GM23338 (cell line): ENCODE measurements around the gene GCKR. TPM values are rescaled to one million over a fixed set of nuclear protein-coding genes. Genes with fewer than 3 reads are reported as not detected.

Source experiments
- ATAC-seq: fragments of 200-7000 bp; cut with Tn5 transposase; 3 replicates; pipeline ENCODE4 v1.9.1; 2020
- DNase-seq: peaks from one replicate; pipeline ENCODE4 v3.0.0-alpha.2; 2015; ENCODE audit warnings: low spot score
- H2AFZ ChIP-seq: fragments of 200-600 bp; sonication (generic); 2 replicates; pipeline ENCODE4 v1.8.0; 2016; ENCODE audit warnings: antibody characterized with exemption, mild to moderate bottlenecking, moderate library complexity
- H3F3A ChIP-seq: fragments of 200-600 bp; sonication (generic); replicated peaks from 2 replicates; pipeline ENCODE4 v1.8.0; 2017; ENCODE audit warnings: antibody characterized with exemption, mixed run types, low read depth
- H3K27ac ChIP-seq: fragments of 200-600 bp; sonication (generic); 2 replicates; pipeline ENCODE4 v1.6.1; 2016; ENCODE audit warnings: low read depth
- H3K27me3 ChIP-seq: fragments of 200-600 bp; sonication (generic); 2 replicates; pipeline ENCODE4 v1.8.0; 2016; ENCODE audit warnings: mild to moderate bottlenecking, mixed run types, moderate library complexity; ENCODE audit not compliant: insufficient read depth
- H3K36me3 ChIP-seq: fragments of 200-600 bp; sonication (generic); 2 replicates; pipeline ENCODE4 v1.8.0; 2016; ENCODE audit warnings: mild to moderate bottlenecking; ENCODE audit not compliant: insufficient read depth
- H3K4me1 ChIP-seq: fragments of 200-600 bp; sonication (generic); 2 replicates; pipeline ENCODE4 v1.8.0; 2016; ENCODE audit warnings: mild to moderate bottlenecking, moderate library complexity; ENCODE audit not compliant: insufficient read depth
- H3K4me2 ChIP-seq: fragments of 200-600 bp; sonication (generic); 2 replicates; pipeline ENCODE4 v1.7.1; 2017; ENCODE audit warnings: mixed run types
- H3K4me3 ChIP-seq: fragments of 200-600 bp; sonication (generic); 2 replicates; pipeline ENCODE4 v1.6.1; 2016; ENCODE audit warnings: mixed run types
- H3K79me2 ChIP-seq: fragments of 200-600 bp; sonication (generic); replicated peaks from 2 replicates; pipeline ENCODE4 v1.8.0; 2017; ENCODE audit warnings: mild to moderate bottlenecking; ENCODE audit not compliant: insufficient read depth
- H3K9me2 ChIP-seq: fragments of 200-600 bp; sonication (generic); 2 replicates; pipeline ENCODE4 v1.8.0; 2017; ENCODE audit not compliant: insufficient read depth
- H4K20me1 ChIP-seq: fragments of 200-600 bp; sonication (generic); replicated peaks from 2 replicates; pipeline ENCODE4 v1.8.0; 2017; ENCODE audit warnings: mild to moderate bottlenecking; ENCODE audit not compliant: insufficient read depth
- H3K27ac Mint-ChIP-seq: 2 replicates; pipeline ENCODE4 v1.8.0; 2020; ENCODE audit warnings: inconsistent platforms, mild to moderate bottlenecking, moderate library complexity, mixed read lengths
- H3K27me3 Mint-ChIP-seq: 3 replicates; pipeline ENCODE4 v1.8.0; 2022; ENCODE audit warnings: low read depth, mild to moderate bottlenecking, moderate library complexity, mixed read lengths, inconsistent platforms; ENCODE audit not compliant: insufficient read depth, poor library complexity
- H3K36me3 Mint-ChIP-seq: 3 replicates; pipeline ENCODE4 v1.8.0; 2021; ENCODE audit warnings: low read depth, mild to moderate bottlenecking, inconsistent platforms, moderate library complexity, mixed read lengths
- H3K4me1 Mint-ChIP-seq: 3 replicates; pipeline ENCODE4 v1.8.0; 2020; ENCODE audit warnings: mild to moderate bottlenecking, inconsistent platforms, mixed read lengths
- H3K4me3 Mint-ChIP-seq: 3 replicates; pipeline ENCODE4 v1.8.0; 2021; ENCODE audit warnings: moderate library complexity, mild to moderate bottlenecking, inconsistent platforms, mixed read lengths
- H3K9me3 Mint-ChIP-seq: 3 replicates; pipeline ENCODE4 v1.8.0; 2020; ENCODE audit warnings: moderate library complexity, mild to moderate bottlenecking, inconsistent platforms, mixed read lengths
- CREB1 ChIP-seq: fragments of 250-450 bp; sonication (Bioruptor Pico); IDR thresholded peaks from 2 replicates; pipeline ENCODE4 v1.5.0; 2020; ENCODE audit warnings: low read depth, mild to moderate bottlenecking, moderate library complexity
- CTCF ChIP-seq, 2 experiments: fragments of 200-600 bp in 1 of 2; sonication (generic) in 1 of 2; conservative IDR thresholded peaks; 2 replicates each; pipeline versions ENCODE4 v1.5.1 to v1.6.1; 2016 to 2017; ENCODE audit warnings: antibody characterized with exemption in 2 of 2, low read depth in 2 of 2, mild to moderate bottlenecking in 2 of 2, moderate library complexity in 1 of 2
- ETS1 ChIP-seq: IDR thresholded peaks from 2 replicates; pipeline ENCODE4 v1.6.1; 2016; ENCODE audit warnings: antibody characterized with exemption
- EZH2 ChIP-seq: fragments of 200-600 bp; sonication (generic); IDR thresholded peaks from one replicate; pipeline ENCODE4 v1.8.0; 2017; ENCODE audit warnings: antibody characterized with exemption, mild to moderate bottlenecking, low read depth; ENCODE audit not compliant: unreplicated experiment
- NANOG ChIP-seq: IDR thresholded peaks from 2 replicates; pipeline ENCODE4 v1.6.1; 2016; ENCODE audit warnings: antibody characterized with exemption, borderline replicate concordance
- REST ChIP-seq: IDR thresholded peaks from one replicate; pipeline ENCODE4 v1.6.1; 2018; ENCODE audit warnings: antibody characterized with exemption; ENCODE audit not compliant: unreplicated experiment
- ZNF114 ChIP-seq: fragments of 250-450 bp; sonication (Bioruptor Pico); IDR thresholded peaks from 2 replicates; pipeline ENCODE4 v1.5.0; 2020; ENCODE audit warnings: mild to moderate bottlenecking, moderate library complexity
- ZNF462 ChIP-seq: fragments of 250-450 bp; sonication (Bioruptor Pico); IDR thresholded peaks from 2 replicates; pipeline ENCODE4 v1.5.0; 2020; ENCODE audit warnings: mild to moderate bottlenecking, moderate library complexity
- polyA plus RNA-seq: library from polyadenylated mRNA; unstranded; fragments of >200 nt; fragmentation: Nextera tagmentation; extraction: Ambion mirVana; gene quantifications from 2 replicates; pipeline ENCODE4 v1.2.1, GENCODE V29; 2016
- total RNA-seq: library from RNA; depleted of rRNA; stranded (reverse); fragments of >200 nt; shearing (Covaris generic); gene quantifications from 2 replicates; pipeline ENCODE4 v1.2.3, GENCODE V29; 2014

Gene GCKR
- total and polyA plus RNA-seq, 2 experiments from 2014 or later: not detected

- Histone ChIP-seq H3K4me2 (no peak overlapping the region), H3K36me3 (no peaks in the 10 kb centered on the region; the same call in 1 of the 2 replicates), H3K27ac (no peak overlapping the region), H2AFZ (no peak overlapping the region), H4K20me1 (no peaks in the 10 kb centered on the region), H3K9me2 (no peaks in the 10 kb centered on the region), H3K27me3 (no peaks in the 10 kb centered on the region), H3F3A (no peaks in the 10 kb centered on the region), H3K4me1 (no peaks in the 10 kb centered on the region), H3K4me3 (no peak overlapping the region), H3K79me2 (no peaks in the 10 kb centered on the region; the same call in 1 of the 2 replicates)
- Mint-ChIP-seq H3K4me3 (no peak overlapping the region), H3K27ac (no peak overlapping the region), H3K4me1 (peaks cover under 1% of the 10 kb centered on the region; the same call in 1 of the 3 replicates), H3K36me3 (peaks cover 11% of the 10 kb centered on the region), H3K27me3 (no peaks in the 10 kb centered on the region), H3K9me3 (no peaks in the 10 kb centered on the region)
- DNase-seq: no peak
- no peak for ATAC-seq
- TF ChIP-seq REST (no peak), CTCF (conservative IDR thresholded peaks at IDR 0.05; ENCODE audit: low read depth in 2 of 2) (no peak), EZH2 (no peak), ZNF114 (CRISPR knock-in tag) (no peak), NANOG (no peak), CREB1 (CRISPR knock-in tag) (no peak), ETS1 (no peak), ZNF462 (no peak)
These were observed 48.3 kb upstream of the GCKR start for GRCh38 chr2:27448381-27448780.
